Activated T-cell treated with anti-CD3 and anti-CD28 coated beads, Interleukin-2, amount 50 U/mL, for 48 hours (primary cell): Measurements from ENCODE around the gene DTX1.
A peak's percentile ranks its signal among the peaks of the same experiment; 100 is the strongest.

ENCODE experiments used
- DNase-seq, 2 experiments: peaks; one replicate each; pipeline ENCODE4 v3.0.0-alpha.2; 2020

The DTX1 gene

GRCh38 chr12:113071135-113072112, 14.9 kb downstream of the DTX1 start:
- DNase-seq = no peak

GRCh38 chr12:113072136-113072535, 15.6 kb downstream of the DTX1 start:
- DNase-seq = no peak

GRCh38 chr12:113073586-113073985, 17.1 kb downstream of the DTX1 start:
- no peak for DNase-seq

GRCh38 chr12:113075137-113075683, 18.7 kb downstream of the DTX1 start:
- DNase-seq = no peak

- DNase-seq = no peak
Measured at GRCh38 chr12:113077057-113077858, 20.7 kb downstream of the DTX1 start.

GRCh38 chr12:113077859-113078255, 21.3 kb downstream of the DTX1 start:
- no peak for DNase-seq

- no peak for DNase-seq
Measured at GRCh38 chr12:113081873-113082272, 25.3 kb downstream of the DTX1 start.

- no peak for DNase-seq
Measured at GRCh38 chr12:113082486-113083148, 26.1 kb downstream of the DTX1 start.

- DNase-seq = no peak
Measured at GRCh38 chr12:113083863-113084435, 27.4 kb downstream of the DTX1 start.

- DNase-seq = peak; percentile 46 to 49
Measured at GRCh38 chr12:113086249-113087164, 30.0 kb downstream of the DTX1 start.

- DNase-seq = peak in 1 of 2 experiments; percentile 37
Measured at GRCh38 chr12:113087193-113087592, 30.7 kb downstream of the DTX1 start.

- DNase-seq = no peak
Measured at GRCh38 chr12:113088037-113088436, 31.5 kb downstream of the DTX1 start.

- DNase-seq = peak; percentile 76 to 80
Measured at GRCh38 chr12:113088971-113089756, 32.6 kb downstream of the DTX1 start.

GRCh38 chr12:113089839-113090238, 33.3 kb downstream of the DTX1 start:
- DNase-seq = no peak

- no peak for DNase-seq
Measured at GRCh38 chr12:113090740-113091139, 34.2 kb downstream of the DTX1 start.

- no peak for DNase-seq
Measured at GRCh38 chr12:113091506-113091905, 35.0 kb downstream of the DTX1 start.

- peak in 1 of 2 experiments; percentile 50 for DNase-seq
Measured at GRCh38 chr12:113092607-113093408, 36.3 kb downstream of the DTX1 start.

- no peak for DNase-seq
Measured at GRCh38 chr12:113093409-113094101, 37.0 kb downstream of the DTX1 start.

- no peak for DNase-seq
Measured at GRCh38 chr12:113094738-113095137, 38.2 kb downstream of the DTX1 start.
